Spleen (tissue), 11 donors: ENCODE data around the gene FAM114A1. TPM values are rescaled to one million over a fixed set of nuclear protein-coding genes. Genes with fewer than 3 reads are reported as not detected.
A peak's percentile ranks its signal among the peaks of the same experiment; 100 is the strongest.

Source experiments
- DNase-seq: peaks from one replicate; pipeline ENCODE4 v3.0.0-alpha.2; 2020
- H3K27ac ChIP-seq, 8 donors: fragments of 200-600 bp; sonication (generic) in 7 of 8; 1 replicate in 4 of 8; 2 replicates in 4 of 8; pipeline versions ENCODE4 v1.5.0 to v1.8.0; 2016 to 2021; ENCODE audit warnings: inconsistent platforms in 4 of 8, mild to moderate bottlenecking in 4 of 8, moderate library complexity in 1 of 8
- H3K27me3 ChIP-seq, 7 donors: fragments of 200-600 bp; sonication (generic) in 6 of 7; replicated peaks in 1 of 7; 1 replicate in 4 of 7; 2 replicates in 3 of 7; pipeline versions ENCODE4 v1.5.0 to v1.8.0; 2016 to 2021; ENCODE audit warnings: inconsistent platforms in 3 of 7, mild to moderate bottlenecking in 1 of 7
- H3K36me3 ChIP-seq, 6 donors: fragments of 200-600 bp; sonication (generic) in 5 of 6; 1 replicate in 4 of 6; 2 replicates in 2 of 6; pipeline versions ENCODE4 v1.5.0 to v1.8.0; 2016 to 2021; ENCODE audit warnings: inconsistent platforms in 2 of 6
- H3K4me1 ChIP-seq, 6 donors: fragments of 200-600 bp; sonication (generic) in 5 of 6; 1 replicate in 3 of 6; 2 replicates in 3 of 6; pipeline versions ENCODE4 v1.5.0 to v1.8.0; 2016 to 2021; ENCODE audit warnings: inconsistent platforms in 3 of 6
- H3K4me3 ChIP-seq, 8 donors: fragments of 200-600 bp; sonication (generic) in 7 of 8; 1 replicate in 4 of 8; 2 replicates in 4 of 8; pipeline versions ENCODE4 v1.5.0 to v1.8.0; 2016 to 2021; ENCODE audit warnings: inconsistent platforms in 4 of 8, mild to moderate bottlenecking in 4 of 8, moderate library complexity in 2 of 8
- H3K9me3 ChIP-seq, 8 donors: fragments of 200-600 bp; sonication (generic) in 7 of 8; 1 replicate in 4 of 8; 2 replicates in 4 of 8; pipeline versions ENCODE4 v1.5.0 to v1.8.0; 2016 to 2021; ENCODE audit warnings: inconsistent platforms in 4 of 8
- POLR2A ChIP-seq, 3 donors: fragments of 450-650 bp; IDR thresholded peaks; one replicate each; pipeline ENCODE4 v1.5.1; 2017; ENCODE audit warnings: antibody characterized with exemption in 3 of 3, mild to moderate bottlenecking in 1 of 3
- POLR2AphosphoS5 ChIP-seq, 3 donors: sonication (generic); formaldehyde crosslinking; IDR thresholded peaks; one replicate each; pipeline ENCODE4 v1.5.1; 2017; ENCODE audit warnings: antibody characterized with exemption in 3 of 3
- WGBS, 5 donors: extraction: QIAGEN DNeasy Blood & Tissue Kit in 3 of 5; methylation state at CpG; one replicate each; pipeline versions ENCODE4 v1.1.5 to v1.1.7; 2013 to 2018; 5-methylcytosine and 5-hydroxymethylcytosine counted together
- intact Hi-C: fragments of 100-400 bp; cut with DNase I; formaldehyde crosslinking; loops from one replicate; pipeline ENCODE4 v1.15.0; 2023; ENCODE audit warnings: low total_unique reads
- polyA plus RNA-seq, 3 donors: library from polyadenylated mRNA; stranded (reverse); fragments of 200-250 nt; gene quantifications; one replicate each; pipeline ENCODE4 v1.2.1, GENCODE V29; 2013
- total RNA-seq, 7 donors: library from RNA; depleted of rRNA in 3 of 7; stranded (reverse); fragments of >200 nt in 3 of 7; fragmentation: NEBNext Ultra II Directional in 4 of 7; extraction: Animal tissue kit (Norgen Biotek cat#: 25700) in 4 of 7; gene quantifications; one replicate each; pipeline versions ENCODE4 v1.1.0 to v1.2.1, GENCODE V29; 2016 to 2021
- TF ChIP-seq, protein P1 (sequence below), 11 experiments: fragments of 200-600 bp in 7 of 11; fragments of 450-650 bp in 4 of 11; sonication (generic) in 4 of 11; IDR thresholded peaks in 8 of 11; conservative IDR thresholded peaks in 3 of 11; 1 replicate in 7 of 11; 2 replicates in 4 of 11; pipeline versions ENCODE4 v1.4.0 to v1.8.0; 2016 to 2021; ENCODE audit warnings: antibody characterized with exemption in 11 of 11, inconsistent platforms in 4 of 11, mild to moderate bottlenecking in 1 of 11
- donor health status: healthy with polysubstance abuse.
- donor health status: DM: no; HTN: no; CAD: no; lungs with moderate emphysema.
- donor health status: DM: no; HTN: no; CAD: no.
- donor health status: Bipolar disorder and iron deficiency.
- donor health status: healthy.
- donor health status: DM: no; HTN: no; CAD: no.
- donor health status: DM: yes; HTN: yes; CAD: no.

FAM114A1 gene
- total and polyA plus RNA-seq, 10 donors, result 3.9 to 50.2 (median 24.1) TPM

GRCh38 chr4:38831653-38832052 is 36.0 kb upstream of the FAM114A1 start:
- DNase-seq, result no peak
- intact Hi-C loops, result no loop called here

DNA sequence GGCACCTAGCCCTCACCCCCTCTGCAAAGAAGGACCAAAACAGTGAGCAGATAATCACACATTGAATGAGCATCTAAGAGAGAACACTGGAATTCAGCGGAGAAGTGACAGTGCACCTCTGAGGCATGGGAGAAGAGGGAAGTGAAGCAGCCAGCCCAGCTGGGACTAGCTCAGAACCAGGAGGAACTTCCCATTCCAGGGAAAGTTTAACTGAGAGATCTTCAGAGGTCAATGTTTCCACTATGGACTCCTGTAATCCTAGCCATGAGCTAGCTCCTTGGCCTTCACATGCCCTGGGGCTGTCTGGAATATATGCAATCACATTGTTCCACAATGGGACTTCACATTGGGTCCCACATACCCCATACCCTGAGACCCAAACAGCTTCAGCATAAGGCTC is 35.4 kb upstream of the FAM114A1 start:
- WGBS, 5 donors, result 83 to 96% (median 89%) methylated on average over 1 of the region's 1 CpG
- no peak for TF ChIP-seq POLR2AphosphoS5 (IDR thresholded peaks at IDR 0.05)
- TF ChIP-seq, protein P1, sequence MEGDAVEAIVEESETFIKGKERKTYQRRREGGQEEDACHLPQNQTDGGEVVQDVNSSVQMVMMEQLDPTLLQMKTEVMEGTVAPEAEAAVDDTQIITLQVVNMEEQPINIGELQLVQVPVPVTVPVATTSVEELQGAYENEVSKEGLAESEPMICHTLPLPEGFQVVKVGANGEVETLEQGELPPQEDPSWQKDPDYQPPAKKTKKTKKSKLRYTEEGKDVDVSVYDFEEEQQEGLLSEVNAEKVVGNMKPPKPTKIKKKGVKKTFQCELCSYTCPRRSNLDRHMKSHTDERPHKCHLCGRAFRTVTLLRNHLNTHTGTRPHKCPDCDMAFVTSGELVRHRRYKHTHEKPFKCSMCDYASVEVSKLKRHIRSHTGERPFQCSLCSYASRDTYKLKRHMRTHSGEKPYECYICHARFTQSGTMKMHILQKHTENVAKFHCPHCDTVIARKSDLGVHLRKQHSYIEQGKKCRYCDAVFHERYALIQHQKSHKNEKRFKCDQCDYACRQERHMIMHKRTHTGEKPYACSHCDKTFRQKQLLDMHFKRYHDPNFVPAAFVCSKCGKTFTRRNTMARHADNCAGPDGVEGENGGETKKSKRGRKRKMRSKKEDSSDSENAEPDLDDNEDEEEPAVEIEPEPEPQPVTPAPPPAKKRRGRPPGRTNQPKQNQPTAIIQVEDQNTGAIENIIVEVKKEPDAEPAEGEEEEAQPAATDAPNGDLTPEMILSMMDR (IDR thresholded peaks at IDR 0.05 in 8 of 11, conservative IDR thresholded peaks at IDR 0.05 in 3 of 11), result no peak
- TF ChIP-seq POLR2A (IDR thresholded peaks at IDR 0.05), result no peak
- no peak for DNase-seq
- H3K36me3 ChIP-seq, result peaks cover 0 to 60% (median 8%) of the 10 kb centered on the region in 6 donors
- no peak overlapping the region for H3K27ac ChIP-seq
- intact Hi-C loops, result no loop called here
- H3K9me3 ChIP-seq, result peaks cover 0 to 38% (median 37%) of the 10 kb centered on the region in 8 donors
- no peaks in the 10 kb centered on the region for H3K27me3 ChIP-seq
- H3K4me3 ChIP-seq, result no peak overlapping the region
- H3K4me1 ChIP-seq, result peaks cover 0 to 15% (median 0%) of the 10 kb centered on the region in 6 donors

More at GRCh38 chr4:38831653-38832052, 36.0 kb upstream of the FAM114A1 start:
- no peak for TF ChIP-seq POLR2AphosphoS5 (IDR thresholded peaks at IDR 0.05)
- TF ChIP-seq, protein P1 (IDR thresholded peaks at IDR 0.05 in 8 of 11, conservative IDR thresholded peaks at IDR 0.05 in 3 of 11), result no peak
- TF ChIP-seq POLR2A (IDR thresholded peaks at IDR 0.05), result no peak
- Histone ChIP-seq H3K4me1 (peaks cover 0 to 15% (median 0%) of the 10 kb centered on the region in 6 donors), H3K9me3 (peaks cover 0 to 33% (median 31%) of the 10 kb centered on the region in 8 donors), H3K27me3 (no peaks in the 10 kb centered on the region), H3K4me3 (no peak overlapping the region), H3K36me3 (peaks cover 0 to 65% (median 11%) of the 10 kb centered on the region in 6 donors), H3K27ac (no peak overlapping the region)

DNA sequence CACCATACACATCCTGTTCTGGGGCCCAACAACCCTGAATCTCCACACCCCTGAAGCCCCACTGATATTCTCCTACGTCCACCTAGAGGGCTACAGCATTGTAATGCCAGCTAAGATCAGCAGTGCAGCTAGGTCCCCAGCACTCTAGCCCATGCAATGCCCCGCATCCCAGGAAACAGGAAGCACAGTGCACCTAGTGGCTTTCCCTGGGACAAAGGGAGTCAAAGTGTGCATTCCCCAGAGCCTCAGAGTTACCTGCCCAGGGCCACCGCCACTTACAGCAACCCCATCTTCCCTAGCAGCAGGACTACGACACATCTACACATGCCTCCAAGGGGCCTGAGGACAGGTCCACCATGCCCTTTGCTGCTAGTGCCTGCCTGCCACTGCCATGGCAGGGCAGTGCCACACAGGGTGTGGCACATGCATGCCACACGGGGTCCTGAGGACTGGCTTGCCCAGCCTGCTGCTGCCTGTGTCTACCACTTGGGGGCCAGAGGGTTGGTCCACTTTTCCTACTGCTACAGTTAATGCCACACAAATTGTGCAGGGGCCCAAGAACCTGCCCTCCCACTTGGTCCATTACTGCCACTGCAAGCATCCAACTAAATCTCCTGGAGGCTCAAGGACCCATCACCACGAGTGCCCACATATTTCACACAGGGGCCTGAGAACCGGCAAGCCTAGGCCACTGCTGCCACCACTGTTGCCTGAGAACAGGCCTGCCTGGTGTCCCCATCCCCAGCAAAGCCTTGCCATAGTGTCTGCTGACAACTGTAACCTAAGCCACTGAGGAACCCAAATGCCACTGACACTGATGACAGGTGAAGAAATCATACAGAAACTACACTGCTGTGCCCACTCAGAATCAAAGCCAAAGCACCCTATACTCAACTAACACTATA is 34.7 kb upstream of the FAM114A1 start:
- no peak overlapping the region for H3K27ac ChIP-seq
- intact Hi-C loops, result no loop called here
- peaks cover 0 to 53% (median 5%) of the 10 kb centered on the region in 6 donors for H3K36me3 ChIP-seq
- no peaks in the 10 kb centered on the region for H3K27me3 ChIP-seq
- peaks cover 0 to 45% (median 40%) of the 10 kb centered on the region in 8 donors for H3K9me3 ChIP-seq
- WGBS, 5 donors, result 85 to 95% (median 91%) methylated on average over 3 to 7 of the region's 7 CpGs
- TF ChIP-seq, protein P1 (IDR thresholded peaks at IDR 0.05 in 8 of 11, conservative IDR thresholded peaks at IDR 0.05 in 3 of 11), result peak in 1 of 11 experiments; percentile 12
- TF ChIP-seq POLR2A (IDR thresholded peaks at IDR 0.05) (no peak), POLR2AphosphoS5 (IDR thresholded peaks at IDR 0.05) (peak in 1 of 3 donors; percentile 25)
- H3K4me3 ChIP-seq, result no peak overlapping the region
- H3K4me1 ChIP-seq, result peaks cover 0 to 16% (median 0%) of the 10 kb centered on the region in 6 donors
- no peak for DNase-seq

DNA sequence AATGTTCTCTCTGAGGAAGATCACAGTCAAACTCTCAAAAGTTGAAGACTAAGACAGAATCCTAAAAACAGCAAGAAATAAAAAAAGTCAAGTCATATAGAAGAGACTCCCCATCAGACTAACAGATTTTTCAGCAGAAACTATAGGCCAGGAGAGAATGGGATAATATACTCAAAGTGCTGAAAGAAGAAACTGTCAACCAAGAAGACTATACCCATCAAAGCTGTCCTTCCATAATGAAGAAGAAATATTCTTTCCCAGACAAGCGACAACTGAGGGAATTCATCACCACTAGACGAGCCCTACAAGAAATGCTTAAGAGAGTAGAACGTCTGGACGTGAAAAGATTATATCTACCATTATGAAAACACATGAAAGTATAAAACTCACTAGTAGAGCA is 33.0 kb upstream of the FAM114A1 start:
- intact Hi-C loops, result no loop called here
- no peaks in the 10 kb centered on the region for H3K27me3 ChIP-seq
- H3K4me3 ChIP-seq, result no peak overlapping the region
- 92 to 97% (median 94%) methylated on average over 4 of the region's 4 CpGs for WGBS, 5 donors
- DNase-seq, result no peak
- peaks cover 0 to 50% (median 40%) of the 10 kb centered on the region in 8 donors for H3K9me3 ChIP-seq
- TF ChIP-seq, protein P1 (IDR thresholded peaks at IDR 0.05 in 8 of 11, conservative IDR thresholded peaks at IDR 0.05 in 3 of 11), result no peak
- TF ChIP-seq POLR2A (IDR thresholded peaks at IDR 0.05) (no peak), POLR2AphosphoS5 (IDR thresholded peaks at IDR 0.05) (no peak)
- H3K36me3 ChIP-seq, result peaks cover 0 to 36% (median 1%) of the 10 kb centered on the region in 6 donors
- no peak overlapping the region for H3K27ac ChIP-seq
- H3K4me1 ChIP-seq, result peaks cover 0 to 33% (median 7%) of the 10 kb centered on the region in 6 donors
